Measurements from ENCODE around the gene B4GALT4.

The B4GALT4 gene

DNA sequence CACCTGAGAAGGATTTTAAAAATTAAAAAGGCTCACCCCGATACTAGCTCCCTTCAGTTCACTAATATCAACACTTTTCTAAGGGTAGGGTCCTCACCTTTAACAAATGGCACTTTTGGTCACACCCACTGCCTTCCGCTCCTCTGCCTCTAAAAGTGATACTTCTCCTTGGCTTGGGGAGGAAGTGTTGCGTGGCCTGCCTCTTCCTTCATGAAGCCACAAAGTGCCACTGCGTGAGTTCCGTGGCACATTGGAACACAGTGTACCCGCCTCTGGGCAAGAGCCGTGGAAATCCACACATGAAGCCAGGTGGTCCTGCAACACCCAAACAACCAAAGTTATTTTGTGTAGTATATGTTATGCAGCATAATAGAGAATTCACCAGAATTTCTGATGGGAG is 3.9 kb downstream of the B4GALT4 start:
- DNase-seq (ENCODE audit: low spot score) = no peak

DNA sequence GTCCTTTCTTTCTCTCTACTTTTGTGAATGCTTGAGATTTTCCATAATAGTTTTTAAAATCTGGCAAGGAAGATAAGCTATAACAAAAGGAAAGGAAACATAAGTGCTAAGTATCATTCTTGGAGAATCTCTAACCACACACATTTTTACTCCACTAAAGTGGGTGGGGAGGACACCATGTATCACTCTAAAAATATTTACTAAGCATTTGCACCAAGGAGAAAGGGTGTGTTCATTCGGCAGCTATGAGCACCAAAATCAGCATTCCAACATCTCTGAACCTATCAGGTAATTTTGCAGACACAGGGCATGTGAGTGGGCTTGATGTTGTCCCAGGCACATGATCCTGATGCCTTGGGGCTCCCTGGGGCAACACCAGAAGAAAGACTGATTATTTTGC is 5.5 kb downstream of the B4GALT4 start:
- no peak for DNase-seq (ENCODE audit: low spot score)

DNA sequence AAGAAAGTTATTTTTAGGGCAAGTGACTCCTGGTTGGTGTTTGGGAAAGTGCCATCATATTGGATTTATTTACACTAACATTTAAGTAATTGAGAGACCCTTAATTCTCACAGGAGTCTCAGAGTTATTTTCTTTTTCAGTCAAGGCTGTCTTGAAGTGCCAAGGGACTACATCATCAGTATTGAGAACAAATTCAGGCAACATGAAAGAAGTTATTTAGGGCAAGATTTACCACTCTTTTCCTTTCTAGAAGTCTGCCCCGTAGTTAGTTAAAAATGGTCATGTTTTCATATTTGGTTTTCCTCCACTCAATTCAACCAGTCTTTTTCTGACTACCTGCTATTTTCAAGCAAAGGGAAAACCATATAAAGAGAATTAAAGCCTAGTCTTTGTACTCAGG is 6.1 kb downstream of the B4GALT4 start:
- no peak for DNase-seq (ENCODE audit: low spot score)

DNA sequence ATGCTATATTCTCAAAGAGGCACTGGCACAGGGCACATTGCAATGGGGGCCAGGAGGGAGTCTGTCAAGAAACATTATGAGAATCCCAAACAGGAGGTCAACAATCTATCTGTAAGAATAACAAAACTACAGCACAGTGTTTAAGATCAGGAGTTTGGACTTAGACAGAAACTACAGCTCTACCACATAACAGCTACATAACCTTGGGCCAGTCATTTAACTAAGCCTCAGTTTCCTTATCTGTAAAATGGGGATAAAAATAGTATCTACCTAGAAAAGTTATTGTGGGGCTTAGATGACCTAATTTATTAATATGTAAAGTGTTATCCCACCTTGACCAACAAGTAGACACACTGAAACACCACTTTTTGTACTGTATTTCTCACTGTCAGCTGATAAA is 9.9 kb downstream of the B4GALT4 start:
- DNase-seq (ENCODE audit: low spot score) = no peak

DNA sequence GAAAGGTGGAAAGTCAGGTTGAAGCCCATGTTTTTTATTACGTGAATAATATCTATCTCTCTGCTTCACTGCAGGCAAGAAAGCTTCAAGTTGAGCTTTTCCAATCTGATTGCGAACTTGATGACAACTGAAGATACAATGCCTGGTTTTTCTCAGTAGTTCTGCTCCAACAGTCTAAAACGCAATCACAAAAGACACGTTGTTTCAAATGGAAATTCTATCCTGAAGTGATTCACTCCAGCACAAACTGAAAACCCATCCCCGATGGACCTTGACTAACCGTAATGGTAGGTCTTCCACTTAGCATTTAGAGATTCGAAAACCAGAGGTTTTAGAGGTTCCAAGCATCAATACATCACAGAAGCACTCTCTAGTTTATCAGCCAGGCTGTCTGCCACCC is 10.6 kb downstream of the B4GALT4 start:
- DNase-seq (ENCODE audit: low spot score) = no peak

DNA sequence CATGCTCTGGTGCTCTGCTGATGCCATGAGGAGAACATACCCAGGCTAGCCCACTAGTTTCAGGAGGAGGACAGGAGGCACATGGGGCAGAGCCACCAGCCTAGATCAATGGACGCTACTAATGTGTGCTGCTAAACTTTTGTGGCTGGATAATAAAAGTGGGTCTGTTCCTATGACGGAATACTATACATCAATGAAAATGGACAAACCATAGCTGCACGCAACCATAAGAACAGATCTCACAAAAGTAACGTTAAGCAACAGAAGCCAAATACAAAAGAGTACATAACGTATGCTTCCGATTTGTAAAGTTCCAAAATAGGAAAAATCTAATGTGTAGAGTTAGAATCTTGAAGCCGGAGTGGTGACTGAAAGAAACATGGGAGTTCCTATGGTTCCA is 11.5 kb downstream of the B4GALT4 start:
- DNase-seq (ENCODE audit: low spot score) = no peak

DNA sequence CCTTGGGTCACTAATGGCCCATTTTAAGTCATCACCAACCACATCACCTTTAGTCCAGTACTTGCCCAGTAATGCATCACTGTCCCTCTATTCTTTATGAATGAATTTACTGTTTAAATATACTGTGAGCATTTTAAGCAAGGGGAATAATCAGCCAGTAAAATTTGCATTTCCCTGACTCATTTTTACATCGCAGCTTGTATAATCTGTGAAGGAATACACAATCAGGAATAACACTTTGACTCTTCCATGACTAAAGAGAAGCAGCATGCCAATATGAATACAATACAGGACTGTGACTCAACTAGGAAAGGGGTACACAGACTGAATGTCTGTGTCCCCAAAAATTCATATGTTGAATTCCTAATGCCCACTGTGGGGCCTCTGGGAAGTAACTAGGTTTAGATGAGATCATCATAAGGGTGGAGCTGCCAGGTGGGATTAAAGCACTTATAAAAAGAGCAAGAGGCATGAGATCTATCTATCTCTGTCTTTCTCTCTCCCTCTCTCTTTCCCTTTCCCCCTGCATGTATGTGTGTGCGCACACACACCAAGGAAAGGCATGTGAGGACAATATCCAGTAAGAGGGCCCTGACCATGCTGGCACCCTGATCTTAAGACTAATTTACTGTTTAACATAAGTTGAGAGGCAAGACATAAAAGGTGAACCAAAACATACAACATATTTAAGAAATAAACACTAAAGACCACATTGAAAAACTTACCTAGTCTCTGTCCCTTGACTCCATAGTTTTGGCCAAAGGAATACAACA is 12.1 kb downstream of the B4GALT4 start:
- no peak for DNase-seq (ENCODE audit: low spot score)

DNA sequence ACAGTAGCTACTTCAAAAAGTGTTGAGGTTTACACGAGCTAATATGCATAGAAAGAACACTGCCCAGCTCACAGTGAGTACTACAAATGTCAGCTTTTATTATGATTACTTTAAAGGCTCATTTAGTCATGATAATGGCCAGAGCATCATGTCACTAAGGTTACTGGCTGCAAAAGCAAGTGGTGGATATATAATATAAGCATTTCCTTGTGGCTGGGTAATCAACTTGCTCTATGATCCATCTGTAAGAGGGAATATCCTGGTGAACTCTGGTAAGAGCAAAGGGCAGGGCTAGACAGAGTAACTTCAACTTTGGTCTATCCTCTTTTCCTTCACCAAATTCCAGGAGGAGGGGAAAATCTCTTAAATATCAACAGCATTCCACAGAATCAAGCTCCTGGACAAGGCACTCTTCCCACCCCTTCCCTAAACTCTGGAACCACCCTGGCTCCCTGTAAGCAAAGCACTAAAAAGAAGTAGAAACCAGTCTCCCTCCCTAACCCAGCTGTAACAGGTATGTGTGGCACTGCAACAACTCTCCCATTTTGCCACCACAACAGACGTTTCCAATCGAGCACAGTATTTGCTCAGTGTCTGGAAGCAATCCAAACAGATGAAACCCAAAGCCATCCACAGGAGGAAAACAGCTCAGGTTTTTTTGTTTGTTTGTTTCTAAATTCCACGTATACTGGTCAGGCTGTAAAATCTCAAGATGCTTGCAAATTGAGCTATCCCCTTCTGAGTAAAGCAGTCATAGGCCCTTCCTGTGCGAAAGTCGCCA is 13.4 kb downstream of the B4GALT4 start:
- DNase-seq (ENCODE audit: low spot score) = no peak

DNA sequence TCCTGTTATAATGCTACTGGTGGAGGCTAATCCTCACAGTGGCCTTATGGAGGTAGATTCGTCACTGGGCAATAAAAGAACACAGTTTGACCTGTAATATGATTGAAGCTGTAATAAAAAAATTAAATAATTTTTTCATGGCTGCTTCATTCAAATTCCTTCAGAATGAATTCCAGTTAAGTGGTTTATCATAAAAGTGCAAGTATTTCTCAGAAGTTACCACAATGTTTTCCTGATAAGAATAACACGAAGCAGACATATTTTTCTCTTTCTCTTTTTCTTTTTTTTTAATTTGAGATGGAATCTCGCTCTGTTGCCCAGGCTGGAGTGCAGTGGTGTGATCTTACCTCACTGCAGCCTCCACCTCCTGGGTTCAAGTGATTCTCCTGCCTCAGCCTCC is 15.6 kb downstream of the B4GALT4 start:
- no peak for DNase-seq (ENCODE audit: low spot score)

DNA sequence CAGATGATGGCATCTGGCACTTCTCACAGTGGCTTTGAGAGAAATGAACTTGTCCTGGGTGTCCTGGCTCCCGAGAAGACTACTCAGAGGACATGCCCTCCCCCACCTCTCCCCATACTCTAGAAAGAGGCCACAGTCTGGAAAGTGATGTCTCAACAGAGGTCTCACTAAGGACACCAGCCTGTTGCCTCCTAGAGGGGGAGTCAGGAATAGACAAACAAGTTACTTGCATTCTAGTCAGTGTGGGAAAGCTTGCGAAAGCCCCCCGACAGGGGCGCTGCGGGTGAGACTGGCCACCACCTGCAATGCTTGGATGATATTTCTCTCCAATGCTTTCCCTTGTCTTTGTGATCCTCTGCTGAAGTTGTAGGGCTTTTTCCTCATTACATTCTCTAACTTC is 17.2 kb downstream of the B4GALT4 start:
- DNase-seq (ENCODE audit: low spot score) = no peak

DNA sequence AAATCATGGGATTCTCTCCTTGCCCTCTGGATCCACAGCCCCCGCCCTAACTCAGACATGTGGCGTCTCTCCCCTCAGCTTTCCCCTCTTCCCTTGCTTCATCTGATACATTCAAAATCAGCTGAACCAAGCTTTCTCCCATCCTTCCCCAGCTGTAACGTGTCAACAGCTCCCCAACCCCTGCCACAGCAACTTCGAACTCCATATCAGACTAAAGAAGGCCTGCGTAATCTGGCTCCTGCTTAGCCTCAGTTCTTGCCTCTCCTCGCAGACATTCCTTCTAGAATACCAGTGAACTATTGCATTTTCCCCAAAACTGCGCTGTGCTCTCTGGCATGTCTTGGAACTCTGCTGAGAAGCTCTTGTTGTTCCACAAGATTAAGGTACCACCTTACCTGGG is 18.3 kb downstream of the B4GALT4 start:
- no peak for DNase-seq (ENCODE audit: low spot score)

DNA sequence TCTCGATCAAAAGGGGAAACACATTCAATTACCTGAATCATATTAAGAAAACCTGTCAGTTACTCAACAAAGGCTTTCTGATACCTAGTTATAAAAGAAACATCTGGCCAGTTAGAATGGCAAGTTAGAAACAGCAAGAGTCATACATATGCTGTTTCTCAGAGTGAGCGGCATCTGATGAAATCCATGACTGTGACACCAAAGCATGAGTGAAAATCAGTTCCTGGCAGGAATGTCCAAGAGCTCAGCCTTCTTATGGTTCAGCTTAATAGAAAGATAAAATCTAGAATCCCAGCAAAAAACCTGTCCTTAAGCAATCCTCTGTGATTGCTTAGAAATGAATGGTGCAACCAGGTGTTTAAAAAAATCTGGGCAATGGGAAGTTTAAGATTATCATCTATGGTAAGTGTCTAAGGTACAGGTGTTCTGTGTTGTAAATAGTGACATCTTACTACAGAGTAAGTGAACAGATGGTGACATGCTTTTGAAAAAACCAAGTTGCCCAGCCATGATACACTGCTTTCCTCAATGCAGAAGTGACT is 18.8 kb downstream of the B4GALT4 start:
- no peak for DNase-seq (ENCODE audit: low spot score)

DNA sequence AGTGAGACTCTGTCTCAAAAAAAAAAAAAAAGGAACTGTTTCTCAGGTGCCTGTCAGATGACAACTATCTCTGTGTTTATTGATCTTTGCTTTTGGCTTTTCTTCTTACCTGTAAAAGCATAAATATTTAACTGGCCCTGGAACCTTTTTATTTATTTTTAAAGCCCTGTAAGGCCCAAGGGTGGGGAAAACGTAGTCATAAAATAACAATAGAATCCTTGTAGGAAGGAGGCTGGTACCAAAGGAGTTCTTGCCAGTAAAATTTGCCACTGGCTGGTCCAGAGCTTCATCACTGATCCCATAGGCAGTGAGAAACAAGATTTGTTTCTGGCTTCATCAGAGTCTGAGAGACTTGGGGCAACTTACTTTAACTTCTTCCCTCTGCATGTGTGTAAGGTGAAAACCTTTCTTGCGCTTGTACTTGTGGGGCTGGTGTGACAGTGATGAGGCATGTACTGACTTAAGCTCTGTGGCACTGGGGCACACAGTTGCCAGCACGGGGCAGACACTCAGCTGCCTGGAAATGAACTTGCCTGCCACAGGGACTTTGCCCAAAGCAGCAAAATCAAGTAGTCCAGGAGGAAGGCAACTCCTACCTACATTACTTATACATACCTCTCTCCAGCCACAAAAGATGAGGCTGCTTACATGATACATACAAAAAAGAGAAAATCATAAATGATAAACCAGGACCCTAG is 19.6 kb downstream of the B4GALT4 start:
- no peak for DNase-seq (ENCODE audit: low spot score)

DNA sequence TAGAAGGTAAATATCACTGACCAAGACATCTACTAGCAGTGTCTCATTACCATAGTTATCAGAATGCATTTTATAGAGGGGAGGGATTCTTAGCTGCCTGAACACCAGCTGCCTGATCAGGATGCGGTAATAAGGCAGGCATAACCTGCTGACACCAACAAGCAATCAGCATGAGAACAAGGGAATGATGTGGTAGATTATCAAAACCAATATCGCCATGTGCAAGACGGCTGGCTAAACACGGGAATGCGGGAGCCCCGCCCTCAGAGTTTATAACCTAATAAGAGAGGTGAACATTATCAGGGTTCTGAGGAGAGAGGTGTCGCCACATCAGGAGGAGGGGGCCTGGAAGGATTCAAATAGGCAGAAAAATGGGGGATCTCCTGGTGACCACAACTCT is 20.5 kb downstream of the B4GALT4 start:
- DNase-seq (ENCODE audit: low spot score) = no peak

DNA sequence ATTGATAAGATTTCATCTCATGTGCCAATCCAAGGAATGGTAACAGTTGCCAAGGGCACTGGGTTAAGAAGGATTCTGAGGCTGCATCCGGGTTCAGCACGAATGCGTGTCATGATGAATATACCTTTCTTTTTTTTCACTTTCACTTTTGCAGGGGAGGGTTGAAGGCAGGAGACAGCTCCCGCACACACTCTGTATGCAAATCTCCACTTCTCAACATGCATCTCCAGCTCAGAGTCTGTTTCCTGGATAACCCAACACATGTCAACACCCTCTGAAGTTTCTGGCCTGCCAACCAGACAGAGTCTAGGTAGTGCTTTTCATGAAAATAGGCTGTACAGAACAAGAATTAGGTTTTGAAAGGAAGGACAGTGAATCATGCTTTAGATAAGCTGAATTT is 21.6 kb downstream of the B4GALT4 start:
- DNase-seq (ENCODE audit: low spot score) = no peak

DNA sequence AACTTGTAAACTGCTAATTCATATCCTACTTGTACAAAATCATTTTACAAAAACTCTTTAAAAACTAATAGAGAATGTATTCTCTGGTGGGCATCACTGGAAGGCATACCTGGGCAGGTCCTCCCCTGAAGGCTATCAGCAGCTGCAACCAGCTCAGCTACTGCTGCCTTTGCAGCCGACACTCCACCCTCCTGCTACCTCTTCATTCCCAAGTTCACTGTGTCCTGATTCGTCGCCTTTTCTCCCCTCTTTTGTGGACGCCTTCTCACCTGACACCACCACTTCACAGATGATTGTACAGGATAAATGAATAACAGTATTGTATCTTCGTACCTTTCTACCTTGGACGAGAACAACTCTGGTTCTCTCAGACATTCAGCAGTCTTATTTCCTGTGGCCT is 28.9 kb downstream of the B4GALT4 start:
- no peak for DNase-seq (ENCODE audit: low spot score)

DNA sequence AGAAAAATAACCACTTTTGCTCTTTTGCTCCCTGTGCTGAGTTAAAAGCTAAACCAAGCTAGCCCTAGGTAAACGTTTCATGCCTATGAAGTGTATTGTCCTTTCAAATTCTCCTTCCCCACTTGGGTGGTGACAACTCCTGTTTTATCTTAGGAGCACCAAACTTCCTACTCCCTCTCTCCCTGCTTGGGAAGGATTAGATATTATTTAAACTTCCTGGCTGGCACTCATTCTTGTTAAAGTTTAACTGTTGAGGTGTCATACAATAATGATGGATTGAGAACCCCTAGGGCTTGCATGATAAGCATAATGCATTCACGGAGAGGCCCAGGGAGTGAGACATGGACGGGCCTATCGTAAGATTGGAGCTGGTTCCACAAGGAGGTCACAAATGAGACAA is 29.5 kb downstream of the B4GALT4 start:
- DNase-seq (ENCODE audit: low spot score) = no peak

DNA sequence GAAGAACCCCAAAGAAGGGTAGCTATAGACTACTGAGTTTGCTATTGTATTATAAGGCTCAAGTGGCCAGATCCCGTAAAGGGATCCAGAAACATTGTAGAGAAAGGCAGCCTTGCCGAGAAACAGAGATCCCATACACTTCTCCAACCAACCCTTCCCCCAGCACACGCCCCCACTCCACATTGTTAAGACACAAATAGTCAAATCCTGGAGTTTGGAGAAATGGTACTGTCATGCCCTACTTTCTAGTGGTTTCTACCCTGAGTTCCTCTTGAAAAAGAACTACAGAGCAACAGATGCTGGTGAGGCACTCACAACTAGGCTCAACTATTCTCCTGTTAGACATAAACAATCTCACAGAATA is 33.2 kb downstream of the B4GALT4 start:
- DNase-seq (ENCODE audit: low spot score) = no peak

DNA sequence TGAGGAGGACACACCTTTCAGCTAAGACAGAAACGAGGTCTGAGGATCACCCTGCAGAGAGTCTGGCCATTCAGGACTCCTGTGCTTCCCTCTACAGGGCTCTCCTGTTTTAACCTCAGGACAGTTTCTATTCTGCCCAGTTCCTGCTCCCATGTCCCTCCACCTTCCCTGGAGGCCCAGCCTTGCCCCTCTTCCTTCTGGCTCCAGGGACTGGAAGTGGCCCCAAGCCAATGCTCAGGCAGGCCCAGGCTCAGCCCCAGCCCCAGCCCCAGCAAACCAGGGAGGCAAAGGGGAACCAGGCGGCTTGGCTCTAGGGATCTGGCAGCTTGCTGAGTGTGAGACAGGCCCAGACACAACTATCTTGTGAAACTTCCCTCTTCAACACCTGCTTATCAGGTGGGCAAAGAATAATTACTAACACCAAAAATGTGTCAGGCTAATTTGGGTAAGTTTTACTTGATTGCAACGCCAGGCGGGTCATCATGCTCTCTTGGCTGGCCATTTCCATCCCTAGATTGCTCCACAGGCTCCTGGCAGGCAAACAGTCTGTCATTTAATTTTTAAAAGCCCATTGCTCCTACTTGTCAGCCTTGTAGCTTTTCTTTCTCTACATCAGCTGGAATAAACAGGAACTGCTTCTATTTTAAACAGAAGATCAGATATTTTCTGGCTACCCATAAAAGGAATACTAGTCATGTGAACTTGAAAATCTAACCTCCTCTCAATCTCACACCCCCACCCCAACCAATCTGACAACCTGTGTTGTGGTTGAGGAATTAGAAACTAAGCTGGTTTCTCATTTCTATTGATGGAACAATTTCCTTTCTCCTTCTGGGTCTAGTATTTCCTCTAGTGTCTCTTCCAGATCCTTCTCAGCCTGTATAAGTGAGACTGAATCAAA is 33.8 kb downstream of the B4GALT4 start:
- no peak for DNase-seq (ENCODE audit: low spot score)

DNA sequence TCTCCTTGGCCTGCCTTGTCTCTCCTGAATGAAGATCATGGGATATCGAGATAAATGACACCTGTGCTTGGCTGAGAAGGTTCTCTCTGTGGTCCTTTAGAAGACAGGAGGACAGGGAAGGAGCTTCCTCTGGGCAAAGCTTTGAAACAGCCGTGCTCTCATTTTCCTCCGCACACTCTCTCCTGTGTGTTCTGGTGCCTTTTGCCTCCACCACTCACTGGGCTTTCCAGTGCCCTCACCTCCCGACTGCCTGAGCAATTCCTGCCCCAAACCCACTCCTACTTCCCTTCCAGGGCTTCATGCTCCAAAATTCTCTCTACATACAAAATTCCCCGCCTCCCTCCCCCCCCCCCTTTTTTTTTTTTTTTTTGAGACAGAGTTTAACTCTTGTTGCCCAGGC is 35.0 kb downstream of the B4GALT4 start:
- DNase-seq (ENCODE audit: low spot score) = no peak

DNA sequence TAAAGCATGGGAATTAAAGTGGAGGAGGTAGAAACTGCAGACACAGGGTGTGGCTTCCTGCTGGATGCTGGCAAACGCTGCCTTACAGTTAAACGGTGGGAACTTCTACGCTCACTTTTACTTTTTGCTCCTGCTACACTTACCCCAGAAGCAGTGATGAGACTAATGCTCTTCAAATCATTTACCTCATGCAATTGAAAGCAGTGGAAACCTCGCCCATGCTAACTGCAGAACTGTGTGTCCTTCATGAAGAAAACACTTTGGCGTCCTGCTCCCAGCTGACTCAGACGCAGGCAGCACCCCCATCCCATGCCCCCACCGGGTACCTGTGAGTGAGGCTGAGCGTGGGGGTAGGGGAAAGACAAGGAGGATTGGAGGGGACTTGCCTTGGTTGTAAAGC is 35.5 kb downstream of the B4GALT4 start:
- DNase-seq (ENCODE audit: low spot score) = no peak

DNA sequence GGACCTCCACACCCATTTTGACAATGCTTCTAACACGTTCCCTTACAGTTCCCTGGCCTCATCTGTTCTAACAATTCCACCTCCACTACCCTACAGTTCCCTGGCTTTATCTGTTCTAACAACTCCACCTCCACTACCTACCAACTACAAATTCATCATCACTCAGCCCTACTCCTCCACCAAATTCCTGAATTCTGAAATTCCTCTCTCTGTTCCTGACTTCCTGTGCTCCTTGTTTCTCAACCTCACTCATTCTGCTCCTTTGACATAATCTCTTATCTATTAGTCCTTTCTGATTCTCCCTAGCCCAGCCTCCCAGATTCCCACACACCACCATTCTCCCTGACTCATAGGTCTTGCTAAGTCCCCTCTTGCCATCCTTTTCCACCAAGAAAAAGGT is 44.8 kb downstream of the B4GALT4 start:
- no peak for DNase-seq (ENCODE audit: low spot score)

Data from SW480 (cell line).